GM12878 (cell line): ENCODE results near the gene GRIP2. TPM values are rescaled to one million over a fixed set of nuclear protein-coding genes. Genes with fewer than 3 reads are reported as not detected.

Experiments
- ATAC-seq: fragments of 200-7000 bp; cut with Tn5 transposase; 3 replicates; pipeline ENCODE4 v1.9.1; 2020; ENCODE audit warnings: mild to moderate bottlenecking, moderate library complexity
- BruUV-seq: library from RNA; stranded (reverse); fragments of 400-500 nt; replicated peaks from 2 replicates; lab custom pipeline; 2021; lab: Mats Ljungman, UMichigan
- CTCF ChIA-PET: fragments of 300-600 bp; sonication (Branson Sonifier 250); formaldehyde crosslinking; extraction: SDS; loops from one replicate; lab custom pipeline; 2021; ENCODE audit warnings: inconsistent platforms; lab: Yijun Ruan, JAX
- POLR2A ChIA-PET: fragments of 350-600 bp; formaldehyde crosslinking; extraction: SDS; loops from one replicate; lab custom pipeline; 2021; ENCODE audit warnings: inconsistent platforms; lab: Charles Lee
- RAD21 ChIA-PET: fragments of 300-600 bp; sonication (Branson Sonifier 250); formaldehyde crosslinking; loops from one replicate; lab custom pipeline; 2023; ENCODE audit warnings: antibody characterized with exemption; ENCODE audit not compliant: unreplicated experiment; lab: Charles Lee
- SMC1A ChIA-PET: fragments of 300-600 bp; sonication (Branson Sonifier 250); formaldehyde crosslinking; loops from one replicate; lab custom pipeline; 2023; ENCODE audit not compliant: unreplicated experiment, uncharacterized antibody; lab: Charles Lee
- DNase-seq: peaks from one replicate; pipeline ENCODE4 v3.0.0-alpha.2; 2011; ENCODE audit warnings: low read depth, low spot score
- FAIRE-seq: peaks from 3 replicates; lab custom pipeline; 2011; peaks lifted over from hg19 to GRCh38; lab: Jason Lieb, UNC
- H2AFZ ChIP-seq: 2 replicates; pipeline ENCODE4 v1.6.0; 2011; ENCODE audit warnings: low read depth, low read length, control low read depth; ENCODE audit not compliant: control insufficient read depth
- H3K27ac ChIP-seq: 2 replicates; pipeline ENCODE4 v1.5.1; 2011; ENCODE audit warnings: control low read depth; ENCODE audit not compliant: control insufficient read depth, insufficient read depth
- H3K27me3 ChIP-seq, 2 experiments: replicated peaks in 1 of 2; 2 replicates each; pipeline versions ENCODE4 v1.6.0 to v1.6.1; 2011; ENCODE audit warnings: low read length in 1 of 2; ENCODE audit not compliant: control insufficient read depth in 2 of 2, insufficient read depth in 2 of 2
- H3K36me3 ChIP-seq, 2 experiments: 2 replicates each; pipeline ENCODE4 v1.5.1; 2011; ENCODE audit warnings: low read length in 1 of 2; ENCODE audit not compliant: control insufficient read depth in 2 of 2, insufficient read depth in 2 of 2
- H3K4me1 ChIP-seq: 2 replicates; pipeline ENCODE4 v1.6.1; 2011; ENCODE audit warnings: mild to moderate bottlenecking, low read length, moderate library complexity, mixed read lengths; ENCODE audit not compliant: control insufficient read depth, insufficient read depth
- H3K4me2 ChIP-seq: 2 replicates; pipeline ENCODE4 v1.6.0; 2011; ENCODE audit warnings: control low read depth; ENCODE audit not compliant: control insufficient read depth, insufficient read depth
- H3K4me3 ChIP-seq: fragments of 200-600 bp; sonication (generic); 2 replicates; pipeline ENCODE4 v1.5.1; 2016
- H3K79me2 ChIP-seq: 2 replicates; pipeline ENCODE4 v1.6.0; 2011; ENCODE audit warnings: low read length; ENCODE audit not compliant: control insufficient read depth, insufficient read depth
- H3K9ac ChIP-seq: 2 replicates; pipeline ENCODE4 v1.8.0; 2011; ENCODE audit warnings: low read length, control low read depth, mixed read lengths; ENCODE audit not compliant: control insufficient read depth, insufficient read depth
- H3K9me3 ChIP-seq: replicated peaks from 3 replicates; pipeline ENCODE4 v1.5.1; 2011; ENCODE audit warnings: mild to moderate bottlenecking, low read length; ENCODE audit not compliant: control insufficient read depth, insufficient read depth
- H4K20me1 ChIP-seq: 2 replicates; pipeline ENCODE4 v1.6.0; 2011; ENCODE audit not compliant: control insufficient read depth, insufficient read depth
- BCL11A ChIP-seq: IDR thresholded peaks from 2 replicates; pipeline ENCODE4 v1.6.1; 2011; ENCODE audit warnings: low read depth, low read length
- CHD4 ChIP-seq: fragments of 200-600 bp; sonication (generic); IDR thresholded peaks from 2 replicates; pipeline ENCODE4 v1.6.1; 2016; ENCODE audit warnings: mild to moderate bottlenecking
- CREB1 ChIP-seq: IDR thresholded peaks from 2 replicates; pipeline ENCODE4 v1.6.1; 2012; ENCODE audit warnings: low read depth, mild to moderate bottlenecking, inconsistent platforms
- EED ChIP-seq: sonication (generic); IDR thresholded peaks from 2 replicates; pipeline ENCODE4 v1.6.1; 2016; ENCODE audit warnings: antibody characterized with exemption, low read depth
- KAT2A ChIP-seq: conservative IDR thresholded peaks from 2 replicates; pipeline ENCODE4 v1.6.1; 2011; ENCODE audit warnings: low read depth, low read length; ENCODE audit not compliant: control insufficient read depth
- LARP7 ChIP-seq: fragments of 450-650 bp; IDR thresholded peaks from 2 replicates; pipeline ENCODE4 v1.6.1; 2017; ENCODE audit warnings: mild to moderate bottlenecking
- NRF1 ChIP-seq: conservative IDR thresholded peaks from 2 replicates; pipeline ENCODE4 v1.6.1; 2011; ENCODE audit warnings: mild to moderate bottlenecking, low read depth, low read length, improper control_type of control experiment
- SRF ChIP-seq, 2 experiments: IDR thresholded peaks; 2 replicates each; pipeline ENCODE4 v1.6.1; 2011; ENCODE audit warnings: low read depth in 2 of 2, low read length in 2 of 2, mild to moderate bottlenecking in 1 of 2, moderate library complexity in 1 of 2
- TBL1XR1 ChIP-seq: IDR thresholded peaks from 2 replicates; pipeline ENCODE4 v1.6.1; 2012; ENCODE audit warnings: low read depth, low read length, improper control_type of control experiment
- ZSCAN29 ChIP-seq: fragments of 450-650 bp; IDR thresholded peaks from 2 replicates; pipeline ENCODE4 v1.6.1; 2017; ENCODE audit warnings: mild to moderate bottlenecking, moderate library complexity
- WGBS: methylation state at CpG from one replicate; pipeline ENCODE4 v1.1.6; 2016; ENCODE audit warnings: low lambda C conversion rate; ENCODE audit not compliant: insufficient replicate concordance, insufficient coverage; ENCODE audit errors: missing lambda C conversion rate; 5-methylcytosine and 5-hydroxymethylcytosine counted together
- in situ Hi-C: fragments of 300-500 bp; cut with MboI; formaldehyde crosslinking; loops from 9 replicates; pipeline ENCODE4 v1.14.3; 2018; ENCODE audit warnings: mixed read lengths
- intact Hi-C: fragments of 100-400 bp; cut with micrococcal nuclease; formaldehyde crosslinking; loops from one replicate; pipeline ENCODE4 v1.14.2; 2022; ENCODE audit not compliant: unreplicated experiment
- polyA plus RNA-seq, 11 experiments: library from polyadenylated mRNA; depleted of rRNA in 4 of 11; unstranded in 6 of 11; stranded (reverse) in 5 of 11; fragments of >200 nt; fragmentation: Nextera tagmentation in 4 of 11; fragmentation: Illumina TruSeq in 1 of 11; extraction: Ambion mirVana in 4 of 11; extraction: Trizol in 1 of 11; gene quantifications; 1 replicate in 1 of 11; 2 replicates in 10 of 11; pipeline versions ENCODE4 v1.2.1 to v1.2.3, GENCODE V29; 2011 to 2016; ENCODE audit warnings: inconsistent platforms in 2 of 11, missing spikeins in 2 of 11, low read depth in 1 of 11
- total RNA-seq, 4 experiments: library from RNA; depleted of rRNA in 3 of 4; stranded (reverse); fragments of >200 nt in 3 of 4; fragmentation: Illumina TruSeq in 1 of 4; extraction: Trizol in 1 of 4; gene quantifications; 2 replicates each; pipeline versions ENCODE4 v1.2.1 to v1.2.3, GENCODE V29; 2013 to 2021
- TF ChIP-seq, protein P1 (sequence below): fragments of 450-650 bp; IDR thresholded peaks from 2 replicates; pipeline ENCODE4 v1.6.1; 2017; ENCODE audit warnings: low read depth, mild to moderate bottlenecking, moderate library complexity
- TF ChIP-seq, protein P2 (sequence below): fragments of 450-650 bp; IDR thresholded peaks from 2 replicates; pipeline ENCODE4 v1.6.1; 2017; ENCODE audit warnings: mild to moderate bottlenecking
- TF ChIP-seq, protein P3 (sequence below): fragments of 450-650 bp; IDR thresholded peaks from 2 replicates; pipeline ENCODE4 v1.6.1; 2016; ENCODE audit warnings: mild to moderate bottlenecking

The GRIP2 gene
- total and polyA plus RNA-seq, 10 of the 15 experiments (the other 5 are each of a cell fraction or from before 2014, with no cell fraction given): not detected

DNA sequence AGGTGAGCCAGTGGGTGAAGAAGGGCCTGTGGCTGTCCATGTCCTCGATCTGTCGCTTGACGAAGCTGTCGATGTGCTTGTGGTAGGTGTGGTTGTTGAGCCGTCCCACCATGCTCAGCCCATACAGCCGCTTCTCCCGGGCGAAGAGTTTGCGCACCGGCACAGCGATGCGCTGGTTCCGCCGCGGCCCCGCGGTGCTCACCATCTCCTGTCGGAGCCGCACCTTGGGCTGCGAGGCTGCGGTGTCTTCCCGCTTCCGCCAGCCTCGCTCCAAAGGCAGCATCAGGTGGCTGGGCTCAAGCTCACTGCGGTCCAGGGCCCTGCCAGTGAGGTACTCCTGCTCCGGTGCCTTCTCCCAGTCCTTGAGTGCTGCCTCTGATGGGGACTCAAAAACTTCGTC, 34.0 kb upstream of the GRIP2 start (continued):
- TF ChIP-seq, protein P1, sequence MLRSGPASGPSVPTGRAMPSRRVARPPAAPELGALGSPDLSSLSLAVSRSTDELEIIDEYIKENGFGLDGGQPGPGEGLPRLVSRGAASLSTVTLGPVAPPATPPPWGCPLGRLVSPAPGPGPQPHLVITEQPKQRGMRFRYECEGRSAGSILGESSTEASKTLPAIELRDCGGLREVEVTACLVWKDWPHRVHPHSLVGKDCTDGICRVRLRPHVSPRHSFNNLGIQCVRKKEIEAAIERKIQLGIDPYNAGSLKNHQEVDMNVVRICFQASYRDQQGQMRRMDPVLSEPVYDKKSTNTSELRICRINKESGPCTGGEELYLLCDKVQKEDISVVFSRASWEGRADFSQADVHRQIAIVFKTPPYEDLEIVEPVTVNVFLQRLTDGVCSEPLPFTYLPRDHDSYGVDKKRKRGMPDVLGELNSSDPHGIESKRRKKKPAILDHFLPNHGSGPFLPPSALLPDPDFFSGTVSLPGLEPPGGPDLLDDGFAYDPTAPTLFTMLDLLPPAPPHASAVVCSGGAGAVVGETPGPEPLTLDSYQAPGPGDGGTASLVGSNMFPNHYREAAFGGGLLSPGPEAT: no peak
- TF ChIP-seq BCL11A: no peak
- no peak for TF ChIP-seq KAT2A
- no peak for TF ChIP-seq LARP7
- no peak for TF ChIP-seq SRF (IDR thresholded peaks at IDR 0.05; ENCODE audit: low read depth in 2 of 2, low read length in 2 of 2)
- TF ChIP-seq TBL1XR1: no peak
- TF ChIP-seq, all 136 proteins: peak for 0

DNA sequence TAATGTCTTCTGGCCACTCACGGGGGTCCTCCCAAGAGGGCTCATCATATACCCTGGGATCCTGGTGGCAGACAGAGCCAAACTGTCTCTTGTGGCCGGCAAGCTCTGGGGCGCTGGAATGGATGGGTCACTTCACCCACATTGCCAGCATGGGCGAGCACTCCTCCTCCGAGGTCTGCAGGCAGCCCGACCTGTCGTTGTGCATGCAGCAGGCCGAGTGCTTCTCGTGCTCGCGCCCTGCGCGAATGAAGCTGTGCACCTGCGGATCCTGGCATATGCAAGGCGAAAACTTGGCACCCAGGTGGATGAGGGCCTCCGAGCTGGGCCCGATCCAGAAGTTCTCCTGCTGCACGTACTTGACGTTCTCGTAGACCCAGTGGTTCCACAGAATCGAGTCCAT, 33.6 kb upstream of the GRIP2 start:
- no TSS peak for BruUV-seq

More for the DNA sequence above, 33.6 kb upstream of the GRIP2 start:
- ATAC-seq: no peak
- no peak overlapping the region for H2AFZ ChIP-seq
- SMC1A ChIA-PET: no interaction called here
- H3K4me3 ChIP-seq: no peak overlapping the region
- H3K27ac ChIP-seq: no peak overlapping the region
- CTCF ChIA-PET: no interaction called here
- TF ChIP-seq CHD4 (no peak), ZSCAN29 (no peak), EED (no peak), NRF1 (no peak), CREB1 (no peak)
- TF ChIP-seq, protein P2, sequence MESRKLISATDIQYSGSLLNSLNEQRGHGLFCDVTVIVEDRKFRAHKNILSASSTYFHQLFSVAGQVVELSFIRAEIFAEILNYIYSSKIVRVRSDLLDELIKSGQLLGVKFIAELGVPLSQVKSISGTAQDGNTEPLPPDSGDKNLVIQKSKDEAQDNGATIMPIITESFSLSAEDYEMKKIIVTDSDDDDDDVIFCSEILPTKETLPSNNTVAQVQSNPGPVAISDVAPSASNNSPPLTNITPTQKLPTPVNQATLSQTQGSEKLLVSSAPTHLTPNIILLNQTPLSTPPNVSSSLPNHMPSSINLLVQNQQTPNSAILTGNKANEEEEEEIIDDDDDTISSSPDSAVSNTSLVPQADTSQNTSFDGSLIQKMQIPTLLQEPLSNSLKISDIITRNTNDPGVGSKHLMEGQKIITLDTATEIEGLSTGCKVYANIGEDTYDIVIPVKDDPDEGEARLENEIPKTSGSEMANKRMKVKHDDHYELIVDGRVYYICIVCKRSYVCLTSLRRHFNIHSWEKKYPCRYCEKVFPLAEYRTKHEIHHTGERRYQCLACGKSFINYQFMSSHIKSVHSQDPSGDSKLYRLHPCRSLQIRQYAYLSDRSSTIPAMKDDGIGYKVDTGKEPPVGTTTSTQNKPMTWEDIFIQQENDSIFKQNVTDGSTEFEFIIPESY: no peak
- TF ChIP-seq, protein P3, sequence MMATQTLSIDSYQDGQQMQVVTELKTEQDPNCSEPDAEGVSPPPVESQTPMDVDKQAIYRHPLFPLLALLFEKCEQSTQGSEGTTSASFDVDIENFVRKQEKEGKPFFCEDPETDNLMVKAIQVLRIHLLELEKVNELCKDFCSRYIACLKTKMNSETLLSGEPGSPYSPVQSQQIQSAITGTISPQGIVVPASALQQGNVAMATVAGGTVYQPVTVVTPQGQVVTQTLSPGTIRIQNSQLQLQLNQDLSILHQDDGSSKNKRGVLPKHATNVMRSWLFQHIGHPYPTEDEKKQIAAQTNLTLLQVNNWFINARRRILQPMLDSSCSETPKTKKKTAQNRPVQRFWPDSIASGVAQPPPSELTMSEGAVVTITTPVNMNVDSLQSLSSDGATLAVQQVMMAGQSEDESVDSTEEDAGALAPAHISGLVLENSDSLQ: no peak
- no peaks in the 10 kb centered on the region for H3K36me3 ChIP-seq
- no peaks in the 10 kb centered on the region for H3K79me2 ChIP-seq
- no peak overlapping the region for H3K9ac ChIP-seq
- DNase-seq: no peak
- H4K20me1 ChIP-seq: no peaks in the 10 kb centered on the region
- WGBS: 50% methylated on average over 20 of the region's 21 CpGs
- intact Hi-C loops: no loop called here
- H3K4me1 ChIP-seq: no peaks in the 10 kb centered on the region
- no peak for FAIRE-seq
- H3K9me3 ChIP-seq: no peaks in the 10 kb centered on the region
- no peak overlapping the region for H3K4me2 ChIP-seq
- RAD21 ChIA-PET: no interaction called here
- in situ Hi-C loops: no loop called here
- POLR2A ChIA-PET: no interaction called here
- peaks cover 2% of the 10 kb centered on the region in 2 experiments; a peak in 3 of 4 replicates for H3K27me3 ChIP-seq
